PC-3 (cell line): ENCODE measurements around the gene PLOD3. TPM values are rescaled to one million over a fixed set of nuclear protein-coding genes. Genes with fewer than 3 reads are reported as not detected.

Experiments used
- ATAC-seq: fragments of 200-7000 bp; cut with Tn5 transposase; 2 replicates; pipeline ENCODE4 v1.9.1; 2020; ENCODE audit warnings: mild to moderate bottlenecking, moderate library complexity
- BruUV-seq: library from RNA; stranded (reverse); fragments of 400-500 nt; replicated peaks from 2 replicates; lab custom pipeline; 2021; lab: Mats Ljungman, UMichigan
- CTCF ChIA-PET: fragments of 300-600 bp; sonication (Branson Sonifier 250); formaldehyde crosslinking; loops from one replicate; lab custom pipeline; 2022; ENCODE audit warnings: antibody characterized with exemption; lab: Charles Lee
- POLR2A ChIA-PET: fragments of 300-600 bp; sonication (Branson Sonifier 250); formaldehyde crosslinking; loops from one replicate; lab custom pipeline; 2022; ENCODE audit warnings: antibody characterized with exemption; ENCODE audit not compliant: unreplicated experiment; lab: Charles Lee
- DNase-seq: peaks from one replicate; pipeline ENCODE4 v3.0.0-alpha.2; 2015
- H2AFZ ChIP-seq: fragments of 300-600 bp; sonication (generic); 2 replicates; pipeline ENCODE4 v1.6.0; 2016; ENCODE audit warnings: antibody characterized with exemption, low read length
- H3F3A ChIP-seq: fragments of 300-600 bp; sonication (generic); one replicate; pipeline ENCODE4 v1.6.0; 2017; ENCODE audit warnings: antibody characterized with exemption, low read length, control low read depth, mild to moderate bottlenecking; ENCODE audit not compliant: unreplicated experiment
- H3K27ac ChIP-seq: fragments of 300-600 bp; sonication (generic); 2 replicates; pipeline ENCODE4 v1.5.1; 2016; ENCODE audit warnings: mild to moderate bottlenecking, low read length
- H3K27me3 ChIP-seq: fragments of 300-600 bp; sonication (generic); 2 replicates; pipeline ENCODE4 v1.6.1; 2016; ENCODE audit warnings: low read length, mixed read lengths
- H3K36me3 ChIP-seq: fragments of 300-600 bp; sonication (generic); 2 replicates; pipeline ENCODE4 v1.6.1; 2016; ENCODE audit warnings: low read depth, mixed run types, low read length, mixed read lengths
- H3K4me1 ChIP-seq: fragments of 300-600 bp; sonication (generic); 2 replicates; pipeline ENCODE4 v1.5.1; 2016; ENCODE audit warnings: low read length; ENCODE audit not compliant: insufficient read depth
- H3K4me2 ChIP-seq: fragments of 300-600 bp; sonication (generic); 2 replicates; pipeline ENCODE4 v1.6.0; 2016; ENCODE audit warnings: low read length
- H3K4me3 ChIP-seq: fragments of 300-600 bp; sonication (generic); 2 replicates; pipeline ENCODE4 v1.5.1; 2016; ENCODE audit warnings: mild to moderate bottlenecking, low read length, mixed read lengths
- H3K79me2 ChIP-seq: fragments of 300-600 bp; sonication (generic); 2 replicates; pipeline ENCODE4 v1.6.1; 2017; ENCODE audit warnings: low read length, mixed read lengths
- H3K9ac ChIP-seq: fragments of 300-600 bp; sonication (generic); 2 replicates; pipeline ENCODE4 v1.6.0; 2016; ENCODE audit warnings: mild to moderate bottlenecking, low read length
- H3K9me2 ChIP-seq: fragments of 300-600 bp; sonication (generic); replicated peaks from 2 replicates; pipeline ENCODE4 v1.6.1; 2016; ENCODE audit warnings: mixed run types, low read length, mixed read lengths
- H3K9me3 ChIP-seq: fragments of 300-600 bp; sonication (generic); 2 replicates; pipeline ENCODE4 v1.6.1; 2016; ENCODE audit warnings: low read length, mixed read lengths
- H4K20me1 ChIP-seq: fragments of 300-600 bp; sonication (generic); 2 replicates; pipeline ENCODE4 v1.6.1; 2016; ENCODE audit warnings: low read length, mixed read lengths
- CTCF ChIP-seq: fragments of 300-600 bp; sonication (generic); conservative IDR thresholded peaks from 2 replicates; pipeline ENCODE4 v1.5.1; 2017; ENCODE audit warnings: antibody characterized with exemption, low read depth, mild to moderate bottlenecking, low read length
- EZH2 ChIP-seq: fragments of 300-600 bp; sonication (generic); IDR thresholded peaks from one replicate; pipeline ENCODE4 v1.6.1; 2017; ENCODE audit warnings: antibody characterized with exemption, mild to moderate bottlenecking, low read length; ENCODE audit not compliant: unreplicated experiment
- EZH2phosphoT487 ChIP-seq: fragments of 300-600 bp; sonication (generic); IDR thresholded peaks from 2 replicates; pipeline ENCODE4 v1.6.1; 2018; ENCODE audit warnings: mild to moderate bottlenecking, antibody characterized with exemption, low read length, borderline replicate concordance
- intact Hi-C: fragments of 100-400 bp; cut with micrococcal nuclease; formaldehyde crosslinking; loops from 2 replicates; pipeline ENCODE4 v1.9.0; 2023
- total RNA-seq: library from RNA; depleted of rRNA; stranded (reverse); fragments of >200 nt; gene quantifications from 2 replicates; pipeline ENCODE4 v1.2.3, GENCODE V29; 2014

Gene PLOD3
- total RNA-seq, 1 experiment from 2014 or later, result 66.6 TPM

DNA sequence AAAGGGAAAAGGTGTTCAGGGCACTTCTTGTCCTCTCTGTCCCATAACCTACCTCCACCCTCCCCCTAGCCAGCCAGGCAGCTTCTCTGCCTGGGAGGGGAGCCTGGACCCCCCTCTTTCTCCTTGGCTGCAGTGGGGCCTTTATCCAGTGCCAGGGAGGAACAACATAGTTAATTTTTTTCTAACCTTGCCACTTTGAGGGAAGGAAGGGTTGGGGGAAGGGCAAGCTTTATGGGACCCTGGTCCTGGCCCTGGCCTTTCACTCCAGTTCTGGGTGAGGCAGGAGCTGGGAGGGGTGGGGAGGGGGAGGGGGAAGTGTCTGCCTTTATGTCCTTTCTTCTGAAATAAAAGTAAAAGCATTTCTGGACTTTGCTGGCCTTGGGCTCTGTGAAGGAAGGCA is 56.5 kb downstream of the PLOD3 start:
- Histone ChIP-seq H2AFZ (no peak overlapping the region), H3F3A (no peaks in the 10 kb centered on the region), H3K9me3 (no peaks in the 10 kb centered on the region), H3K9ac (no peak overlapping the region), H3K27ac (peak overlapping the region; percentile 90), H3K36me3 (peaks cover 9% of the 10 kb centered on the region; the same call in 1 of the 2 replicates), H4K20me1 (no peaks in the 10 kb centered on the region), H3K4me2 (no peak overlapping the region), H3K27me3 (peaks cover 13% of the 10 kb centered on the region), H3K9me2 (no peaks in the 10 kb centered on the region), H3K79me2 (peaks cover 8% of the 10 kb centered on the region), H3K4me1 (peaks cover 65% of the 10 kb centered on the region), H3K4me3 (no peak overlapping the region)
- DNase-seq (no peak), ATAC-seq (no peak)
- ChIA-PET CTCF (interaction anchor here (1.2 kb wide), 1 partner anchor 17 kb away, joined by 5 read pairs; no protein-coding TSS in a partner anchor), POLR2A (interaction anchor here (0.7 kb wide), 1 partner anchor 56 kb away, joined by 6 read pairs; the partner anchor contains the start of gene PLOD3)
- intact Hi-C loops, result no loop called here
- TSS peak; percentile 19 for BruUV-seq
- TF ChIP-seq EZH2phosphoT487 (no peak), EZH2 (no peak), CTCF (no peak)

DNA sequence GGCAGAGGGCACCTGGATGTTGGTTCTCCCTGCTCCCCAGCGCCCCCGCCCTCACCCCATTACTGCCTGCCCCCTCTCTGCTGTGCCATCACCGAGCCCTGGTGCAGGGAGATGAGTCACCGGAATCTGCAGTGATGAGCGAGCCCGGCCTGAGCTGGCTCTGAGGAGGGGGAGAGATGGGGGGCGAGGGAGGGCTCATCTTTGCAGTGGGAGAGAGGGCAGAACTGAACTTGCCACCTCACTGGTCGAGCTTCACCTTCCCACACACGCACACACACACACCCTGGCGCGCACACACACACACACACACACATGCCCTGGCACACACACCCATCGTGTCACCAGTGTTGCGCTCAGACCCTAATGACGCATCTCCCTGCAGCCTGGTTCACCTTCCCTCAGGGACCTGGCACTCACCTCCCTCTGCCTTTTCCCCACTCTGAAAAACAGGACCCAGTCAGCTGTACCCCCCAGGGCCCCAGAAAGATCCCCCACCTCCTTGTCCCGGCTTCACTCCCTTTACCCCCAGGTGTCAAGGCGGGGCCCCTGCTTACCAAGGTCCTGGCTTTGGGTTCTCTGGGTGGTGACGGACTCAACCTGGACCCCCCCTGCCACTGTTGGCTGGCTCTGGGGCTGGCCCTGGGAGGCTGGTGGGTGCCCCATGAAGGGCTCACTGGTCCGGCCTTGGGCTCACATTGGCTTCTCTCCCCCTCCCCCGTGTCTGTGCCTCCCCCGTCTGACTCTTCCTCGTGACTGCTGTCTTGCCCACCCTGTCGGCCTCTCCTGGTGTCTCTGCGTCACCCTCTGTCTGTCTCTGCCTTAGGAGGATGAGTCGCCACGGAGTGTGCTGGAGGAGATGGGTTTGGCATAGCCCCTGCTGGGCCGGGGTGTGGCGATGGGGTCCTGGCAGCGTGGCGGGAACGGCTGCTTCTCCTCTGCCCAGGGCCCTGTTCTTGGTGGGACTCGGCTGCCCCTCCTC is 57.4 kb downstream of the PLOD3 start:
- Histone ChIP-seq H3K4me1 (peaks cover 69% of the 10 kb centered on the region), H3K4me2 (peak overlapping the region; percentile 73), H3K27ac (peak overlapping the region; percentile 90), H4K20me1 (no peaks in the 10 kb centered on the region), H3F3A (no peaks in the 10 kb centered on the region), H3K4me3 (no peak overlapping the region), H3K9ac (peak overlapping the region; percentile 64), H3K27me3 (peaks cover 6% of the 10 kb centered on the region; the same call in 1 of the 2 replicates), H2AFZ (no peak overlapping the region), H3K36me3 (peaks cover 9% of the 10 kb centered on the region; the same call in 1 of the 2 replicates), H3K9me2 (no peaks in the 10 kb centered on the region), H3K9me3 (no peaks in the 10 kb centered on the region), H3K79me2 (peaks cover 17% of the 10 kb centered on the region)
- intact Hi-C loops, result no loop called here
- POLR2A ChIA-PET, result interaction anchor here (0.7 kb wide), 1 partner anchor 57 kb away, joined by 6 read pairs; the partner anchor contains the start of gene PLOD3
- CTCF ChIA-PET, result interaction anchor here (1.0 to 1.1 kb wide), 2 partner anchors 16 to 33 kb away, joined by 4 to 8 read pairs; no protein-coding TSS in a partner anchor
- no TSS peak for BruUV-seq
- TF ChIP-seq EZH2 (no peak), CTCF (no peak), EZH2phosphoT487 (no peak)
- ATAC-seq (peak; percentile 59), DNase-seq (peak; percentile 79)
